Upper lobe of left lung (tissue), 4 donors: Measurements from ENCODE around the gene BCL7A.

Source experiments
- CTCF ChIP-seq, 6 experiments: fragments of 450-650 bp in 4 of 6; fragments of 200-600 bp in 2 of 6; sonication (generic) in 2 of 6; IDR thresholded peaks; one replicate each; pipeline ENCODE4 v1.5.1; 2016 to 2019; ENCODE audit warnings: antibody characterized with exemption in 6 of 6
- EP300 ChIP-seq, 4 donors: sonication (generic); formaldehyde crosslinking; IDR thresholded peaks; one replicate each; pipeline ENCODE4 v1.5.1; 2017; ENCODE audit warnings: antibody characterized with exemption in 4 of 4, control low read depth in 2 of 4
- POLR2AphosphoS5 ChIP-seq, 2 donors: sonication (generic); formaldehyde crosslinking; IDR thresholded peaks; one replicate each; pipeline ENCODE4 v1.5.1; 2017; ENCODE audit warnings: antibody characterized with exemption in 2 of 2

GRCh38 chr12:122089077-122089476, 67.4 kb downstream of the BCL7A start:
- no peak for TF ChIP-seq CTCF (IDR thresholded peaks at IDR 0.05)
- no peak for TF ChIP-seq POLR2AphosphoS5 (IDR thresholded peaks at IDR 0.05)
- no peak for TF ChIP-seq EP300 (IDR thresholded peaks at IDR 0.05)
